ENCODE results near the gene TUBA4B.

DNA sequence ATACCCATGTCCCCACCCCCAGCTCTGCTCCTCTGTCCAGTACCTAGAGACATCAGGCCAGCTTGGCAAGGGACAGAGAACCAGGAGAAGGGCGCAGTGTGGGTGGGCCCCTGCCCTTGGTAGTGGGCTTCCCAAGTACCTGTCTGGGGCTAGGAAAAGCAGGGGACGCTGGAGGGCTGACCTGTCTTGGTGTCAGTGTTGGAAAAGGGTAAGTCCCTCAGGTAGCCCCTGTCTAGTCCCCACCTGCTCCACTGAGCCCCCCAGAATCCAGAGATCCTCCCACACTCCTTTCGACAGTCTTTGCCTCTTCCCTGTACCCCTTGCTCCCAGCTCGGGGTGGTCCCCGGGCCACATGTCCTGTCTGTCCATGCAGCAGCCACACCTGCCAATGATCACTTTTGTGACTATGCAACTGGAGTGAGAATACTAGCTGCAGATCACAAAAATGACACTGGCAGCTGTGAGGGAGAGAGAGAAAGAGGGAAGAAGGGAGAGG lies 40.7 kb downstream of the TUBA4B start:
- TF ChIP-seq, protein P1, sequence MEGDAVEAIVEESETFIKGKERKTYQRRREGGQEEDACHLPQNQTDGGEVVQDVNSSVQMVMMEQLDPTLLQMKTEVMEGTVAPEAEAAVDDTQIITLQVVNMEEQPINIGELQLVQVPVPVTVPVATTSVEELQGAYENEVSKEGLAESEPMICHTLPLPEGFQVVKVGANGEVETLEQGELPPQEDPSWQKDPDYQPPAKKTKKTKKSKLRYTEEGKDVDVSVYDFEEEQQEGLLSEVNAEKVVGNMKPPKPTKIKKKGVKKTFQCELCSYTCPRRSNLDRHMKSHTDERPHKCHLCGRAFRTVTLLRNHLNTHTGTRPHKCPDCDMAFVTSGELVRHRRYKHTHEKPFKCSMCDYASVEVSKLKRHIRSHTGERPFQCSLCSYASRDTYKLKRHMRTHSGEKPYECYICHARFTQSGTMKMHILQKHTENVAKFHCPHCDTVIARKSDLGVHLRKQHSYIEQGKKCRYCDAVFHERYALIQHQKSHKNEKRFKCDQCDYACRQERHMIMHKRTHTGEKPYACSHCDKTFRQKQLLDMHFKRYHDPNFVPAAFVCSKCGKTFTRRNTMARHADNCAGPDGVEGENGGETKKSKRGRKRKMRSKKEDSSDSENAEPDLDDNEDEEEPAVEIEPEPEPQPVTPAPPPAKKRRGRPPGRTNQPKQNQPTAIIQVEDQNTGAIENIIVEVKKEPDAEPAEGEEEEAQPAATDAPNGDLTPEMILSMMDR (IDR thresholded peaks at IDR 0.05; ENCODE audit: extremely low read depth in 1 of 2, insufficient read depth in 1 of 2, low read depth in 1 of 2, low read length in 2 of 2): no peak
- TF ChIP-seq JUN (IDR thresholded peaks at IDR 0.05; ENCODE audit: borderline replicate concordance, insufficient read depth, insufficient read length, low read depth): no peak
- TF ChIP-seq, protein P2, sequence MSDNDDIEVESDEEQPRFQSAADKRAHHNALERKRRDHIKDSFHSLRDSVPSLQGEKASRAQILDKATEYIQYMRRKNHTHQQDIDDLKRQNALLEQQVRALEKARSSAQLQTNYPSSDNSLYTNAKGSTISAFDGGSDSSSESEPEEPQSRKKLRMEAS (IDR thresholded peaks at IDR 0.05; ENCODE audit: insufficient read depth, insufficient read length): no peak

Data from endothelial cell of umbilical vein (primary cell).